ENCODE results near the gene SGMS1.

GRCh38 chr10:50650481-50650880 lies 26.7 kb upstream of the SGMS1 start:
- TF ChIP-seq CTCF (IDR thresholded peaks at IDR 0.05) (no peak), POLR2A (IDR thresholded peaks at IDR 0.05) (no peak), POLR2AphosphoS5 (IDR thresholded peaks at IDR 0.05) (no peak), EP300 (IDR thresholded peaks at IDR 0.05) (no peak)
